SK-N-SH treated with all-trans-retinoic acid at 6 μM for 48 hours (cell line): Measurements from ENCODE around the gene TOB2.

Source experiments
- TCF4 ChIP-seq: fragments of 250-450 bp; sonication (Bioruptor Pico); IDR thresholded peaks from 2 replicates; pipeline ENCODE4 v1.8.0; 2021; ENCODE audit warnings: mild to moderate bottlenecking, moderate library complexity, borderline replicate concordance
- ZFP30 ChIP-seq: fragments of 450-650 bp; formaldehyde crosslinking; IDR thresholded peaks from 2 replicates; pipeline ENCODE4 v1.5.0; 2022; ENCODE audit warnings: mild to moderate bottlenecking, moderate library complexity

GRCh38 chr22:41410311-41410751 lies 36.3 kb downstream of the TOB2 start:
- no peak for TF ChIP-seq TCF4 (CRISPR knock-in tag)
- no peak for TF ChIP-seq ZFP30 (CRISPR knock-in tag)
